ENCODE measurements around the gene CDK5R2.
"Not testable (repeated sequence)": the region's sequence is repeated elsewhere in the genome, so short reads cannot be mapped to it uniquely, and the experiment has no call there.

CDK5R2 gene

DNA sequence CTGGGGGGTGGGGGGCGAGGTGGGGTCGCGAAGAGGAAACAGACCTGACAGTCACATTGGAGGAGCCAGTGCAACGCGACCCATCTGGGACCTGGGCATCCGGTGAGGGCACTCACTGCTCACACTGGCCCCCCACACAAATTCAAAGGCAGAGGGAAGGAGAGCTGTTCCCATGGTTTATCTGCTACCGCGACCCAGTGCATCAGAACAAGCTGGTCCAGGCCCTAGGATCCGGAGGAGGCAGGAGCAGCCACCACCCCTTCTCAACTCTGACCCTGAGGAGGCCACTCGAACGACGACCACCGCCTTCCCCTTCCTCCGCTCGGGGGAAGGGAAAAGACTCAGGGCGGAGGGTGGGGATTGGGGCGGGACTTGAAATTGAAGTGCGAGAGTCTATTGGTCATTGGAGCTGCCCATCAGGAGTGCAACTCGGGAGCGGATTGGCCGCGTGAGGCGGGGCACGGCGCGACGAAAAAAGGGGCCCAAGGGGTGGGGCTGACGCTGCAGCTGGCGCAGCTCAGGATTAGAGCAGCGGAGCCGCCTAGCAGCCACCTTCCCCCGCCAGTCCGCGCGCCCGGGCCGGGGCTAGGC is at the start of gene CDK5R2:
CDK5R2 (plus strand) TSS at position 526 of the 591 bp plus-strand sequence. CDS start 155 bp downstream, outside the sequence.
- DNase-seq = peak; percentile 72

DNA sequence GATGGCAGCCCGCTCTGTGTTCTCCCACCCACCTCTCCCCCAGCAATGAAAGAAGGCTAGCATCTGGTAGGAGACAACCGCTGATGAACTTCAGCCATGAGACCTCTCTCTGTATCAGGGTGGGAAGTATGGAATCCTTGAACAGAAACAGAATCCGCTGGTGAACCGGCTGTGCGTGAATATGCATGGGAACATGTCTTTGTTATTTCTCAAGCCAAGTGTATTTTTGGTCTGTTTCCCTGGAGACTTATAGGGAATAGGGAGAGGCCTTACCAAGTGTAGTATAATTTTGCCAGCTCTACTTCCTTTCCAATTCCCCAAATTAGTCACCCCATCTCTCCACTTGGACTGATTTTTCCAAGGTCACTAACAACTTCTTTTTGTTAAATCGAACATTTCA is 48.7 kb upstream of the CDK5R2 start:
- DNase-seq = no peak

DNA sequence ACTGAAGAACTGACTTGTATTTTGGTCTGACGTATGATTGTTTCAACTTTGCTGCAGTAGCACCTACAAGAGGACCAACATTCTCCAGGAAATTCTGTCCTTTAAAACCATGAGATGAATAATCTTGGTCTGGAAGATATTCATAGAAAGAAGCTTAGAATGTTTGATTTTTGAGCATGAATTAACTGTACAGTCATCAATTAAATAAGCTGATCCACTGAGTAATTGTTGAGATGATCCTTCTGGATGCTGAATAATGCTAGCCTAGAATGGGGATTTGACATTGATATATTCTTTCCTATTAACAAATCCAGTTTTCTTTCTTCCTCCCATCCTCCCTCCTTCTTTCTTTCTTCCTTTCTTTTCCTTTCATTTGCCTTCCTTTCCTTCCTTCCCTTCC is 39.0 kb upstream of the CDK5R2 start:
- DNase-seq = no peak

DNA sequence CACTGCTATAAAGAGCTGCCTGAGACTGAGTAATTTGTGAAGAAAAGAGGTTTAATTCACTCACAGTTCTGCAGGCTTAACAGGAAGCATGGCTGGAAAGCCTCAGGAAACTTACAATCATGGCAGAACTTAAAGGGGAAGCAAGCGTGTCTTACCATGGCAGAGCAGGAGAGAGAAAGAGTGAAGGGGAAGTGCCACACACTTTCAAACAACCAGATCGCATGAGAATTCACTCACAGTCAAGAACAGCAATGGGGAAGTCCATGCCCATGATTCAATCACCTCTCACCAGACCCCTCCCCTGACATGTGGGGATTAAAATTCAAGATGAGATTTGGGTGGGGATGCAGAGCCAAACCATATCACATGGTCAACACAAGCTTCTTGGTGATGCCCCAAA is 34.7 kb upstream of the CDK5R2 start:
- DNase-seq = no peak

DNA sequence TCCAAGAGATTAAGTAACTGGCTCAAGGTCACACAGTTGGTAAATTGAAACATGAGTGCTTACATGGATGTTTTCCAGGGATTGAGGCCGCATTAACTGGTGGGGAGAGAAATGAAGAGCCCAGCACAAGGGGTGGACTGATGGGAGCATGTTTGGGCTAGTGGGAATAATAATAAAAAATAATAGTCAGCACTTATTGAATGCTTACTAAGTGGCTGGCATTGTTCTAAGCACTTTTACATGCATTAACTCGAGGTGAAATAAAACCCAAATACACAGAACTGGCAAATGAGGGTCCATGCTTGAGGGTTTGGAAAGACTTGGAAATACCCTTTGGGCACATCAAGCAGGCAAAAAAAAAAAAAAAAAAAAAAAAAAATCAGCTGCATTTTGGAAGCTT is 34.0 kb upstream of the CDK5R2 start:
- DNase-seq = no peak

DNA sequence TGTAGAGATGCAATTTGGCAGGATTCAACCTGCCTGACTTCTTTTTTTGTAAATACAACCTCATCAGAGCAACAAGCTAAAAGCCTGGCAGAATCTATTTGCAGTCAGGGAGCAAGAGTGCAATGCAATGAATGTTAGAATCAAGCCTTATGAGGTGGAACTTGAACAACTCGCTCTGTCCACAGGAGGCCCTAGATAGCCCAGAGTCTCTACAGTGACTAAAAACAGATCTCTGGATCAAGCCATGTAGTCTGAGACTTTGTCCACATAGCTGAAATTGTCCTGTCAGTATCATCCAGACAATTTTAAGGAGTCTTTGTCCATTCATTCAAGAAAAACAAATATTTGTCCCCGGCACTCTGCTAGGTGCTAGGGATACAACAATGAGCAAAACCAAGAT is 32.0 kb upstream of the CDK5R2 start:
- DNase-seq = no peak

DNA sequence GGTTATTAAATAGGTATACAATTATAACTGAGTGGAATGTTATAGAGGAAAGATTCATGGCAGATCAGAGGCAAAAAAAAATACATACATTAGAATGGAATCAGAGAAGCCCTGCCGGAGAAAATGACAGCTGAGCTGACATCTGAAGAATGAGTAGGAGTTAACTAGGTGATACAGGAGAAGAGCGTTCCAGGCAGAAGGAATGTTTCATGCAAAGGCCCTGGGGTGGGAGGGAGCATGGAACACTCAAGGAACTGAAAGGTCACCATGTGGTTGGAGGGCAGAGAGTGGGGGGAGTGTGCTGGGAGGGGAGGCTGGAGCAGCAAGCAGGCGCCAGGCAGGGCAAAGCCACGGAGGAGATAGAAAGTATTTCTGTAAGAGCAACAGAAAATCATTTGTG is 31.6 kb upstream of the CDK5R2 start:
- DNase-seq = no peak

DNA sequence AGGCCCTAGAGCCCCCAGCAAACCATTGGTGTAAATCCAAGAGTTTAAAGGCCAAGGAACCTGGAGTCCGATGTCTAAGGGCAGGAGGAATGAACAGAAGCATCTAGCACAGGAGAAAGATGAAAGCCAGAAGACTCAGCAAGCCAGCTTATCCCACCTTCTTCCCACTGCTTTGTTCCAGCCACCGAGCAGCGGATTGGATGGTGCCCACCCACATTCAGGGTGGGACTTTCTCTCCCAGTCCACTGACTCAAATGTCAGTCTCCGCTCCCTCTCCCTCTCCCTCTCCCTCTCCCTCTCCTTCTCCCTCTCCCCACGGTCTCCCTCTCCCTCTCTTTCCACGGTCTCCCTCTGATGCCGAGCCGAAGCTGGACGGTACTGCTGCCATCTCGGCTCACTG is 29.0 kb upstream of the CDK5R2 start:
- DNase-seq = not testable (repeated sequence)

DNA sequence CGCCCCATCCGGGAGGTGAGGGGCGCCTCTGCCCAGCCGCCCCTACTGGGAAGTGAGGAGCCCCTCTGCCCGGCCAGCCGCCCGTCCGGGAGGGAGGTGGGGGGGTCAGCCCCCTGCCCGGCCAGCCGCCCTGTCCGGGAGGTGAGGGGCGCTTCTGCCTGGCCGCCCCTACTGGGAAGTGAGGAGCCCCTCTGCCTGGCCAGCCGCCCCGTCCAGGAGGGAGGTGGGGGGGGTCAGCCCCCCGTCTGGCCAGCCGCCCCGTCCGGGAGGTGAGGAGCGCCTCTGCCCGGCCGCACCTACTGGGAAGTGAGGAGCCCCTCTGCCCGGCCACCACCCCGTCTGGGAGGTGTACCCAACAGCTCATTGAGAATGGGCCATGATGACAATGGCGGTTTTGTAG is 27.7 kb upstream of the CDK5R2 start:
- not testable (repeated sequence) for DNase-seq

DNA sequence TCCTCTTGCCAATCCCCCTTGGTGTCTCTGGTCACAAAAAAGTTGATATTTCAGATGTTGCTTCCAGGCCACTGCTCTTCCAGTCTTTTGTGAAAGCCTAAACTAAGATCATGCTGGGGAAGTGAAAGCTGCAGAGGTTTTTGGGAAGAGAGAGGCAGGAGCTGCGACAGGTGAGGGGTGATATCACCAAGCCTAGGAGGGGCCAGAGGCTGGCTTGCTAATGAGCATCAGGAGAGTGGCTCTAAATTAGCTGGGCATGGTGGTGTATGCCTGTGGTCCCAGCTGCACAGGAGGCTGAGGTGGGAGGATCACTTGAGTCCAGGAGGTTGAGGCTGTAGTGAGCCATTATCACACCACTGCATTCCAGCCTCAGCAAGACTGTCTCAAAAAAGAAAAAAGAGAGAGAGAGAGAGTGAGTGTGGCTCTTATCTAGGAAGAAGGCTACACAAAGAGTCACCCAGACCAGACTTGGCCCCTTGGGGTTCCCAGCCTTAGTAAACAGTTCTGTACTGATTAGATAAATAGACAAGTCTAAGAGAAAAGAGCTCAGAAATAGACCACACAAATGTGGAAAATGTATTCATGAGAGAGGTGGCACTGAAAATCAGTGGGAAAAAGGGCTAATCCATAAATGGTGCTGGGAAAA is 14.6 kb upstream of the CDK5R2 start:
- no peak for DNase-seq

DNA sequence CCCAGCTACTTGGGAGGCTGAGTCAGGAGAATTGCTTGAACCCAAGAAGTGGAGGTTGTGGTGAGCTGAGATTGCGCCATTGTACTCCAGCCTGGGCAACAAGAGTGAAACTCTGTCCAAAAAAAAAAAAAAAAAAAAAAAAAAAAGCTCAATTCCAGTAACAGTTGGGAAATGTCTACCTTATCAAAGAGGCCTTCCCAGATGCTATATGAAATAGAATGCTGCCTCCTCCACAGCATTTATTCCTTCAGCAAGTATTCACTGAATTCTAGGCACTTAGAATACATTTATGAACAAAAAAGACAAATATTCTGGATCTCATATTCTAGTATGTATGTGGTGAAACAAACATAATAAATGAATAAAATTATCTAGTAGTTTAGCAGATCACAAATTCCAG is 12.8 kb upstream of the CDK5R2 start:
- DNase-seq = no peak

DNA sequence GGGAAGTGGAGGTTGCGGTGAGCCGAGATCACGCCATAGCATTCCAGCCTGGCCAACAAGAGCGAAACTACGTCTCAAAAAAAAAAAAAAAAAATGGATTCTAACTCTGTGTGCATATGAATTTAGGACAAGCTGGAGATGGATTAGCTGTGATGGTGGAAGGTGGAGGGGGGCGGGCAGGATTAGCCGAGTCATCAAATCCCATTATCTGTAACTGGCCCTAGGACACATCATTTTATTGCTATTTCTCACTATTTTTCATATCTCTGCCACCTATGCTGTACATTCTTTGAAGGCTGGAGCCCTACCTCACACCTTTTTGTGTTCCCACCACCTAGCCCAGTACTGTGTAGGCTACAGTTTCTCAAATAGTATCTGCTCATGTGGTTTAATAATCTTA is 7.3 kb upstream of the CDK5R2 start:
- DNase-seq = no peak

DNA sequence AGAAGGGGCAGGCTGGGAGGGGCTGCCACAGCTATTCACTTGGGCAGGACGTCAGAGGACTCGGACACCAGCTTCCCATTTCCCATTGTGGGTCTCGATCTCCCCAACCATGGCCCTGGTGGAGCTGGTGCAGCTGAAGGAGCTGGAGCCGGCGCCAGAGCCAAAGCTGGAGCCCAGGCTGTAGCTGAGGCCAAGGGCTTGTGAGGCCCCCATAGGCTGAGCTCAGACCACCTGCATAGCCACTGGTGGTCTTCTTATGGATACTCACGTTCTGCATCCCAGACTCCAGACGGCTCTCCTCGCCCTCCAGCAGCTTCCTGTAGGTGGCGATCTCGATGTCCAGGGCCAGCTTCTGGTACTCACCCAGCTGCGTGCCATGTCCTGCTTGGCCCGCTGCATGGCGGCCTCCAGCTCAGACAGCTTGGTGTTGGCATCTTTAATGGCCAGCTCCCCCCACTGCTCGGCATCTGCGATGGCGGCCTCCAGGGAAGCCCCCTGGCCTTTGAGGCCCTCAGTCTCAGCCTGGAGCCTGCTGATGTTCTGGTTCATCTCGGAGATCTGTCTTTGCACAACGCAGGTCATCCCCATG is 6.0 kb upstream of the CDK5R2 start:
- DNase-seq = no peak

DNA sequence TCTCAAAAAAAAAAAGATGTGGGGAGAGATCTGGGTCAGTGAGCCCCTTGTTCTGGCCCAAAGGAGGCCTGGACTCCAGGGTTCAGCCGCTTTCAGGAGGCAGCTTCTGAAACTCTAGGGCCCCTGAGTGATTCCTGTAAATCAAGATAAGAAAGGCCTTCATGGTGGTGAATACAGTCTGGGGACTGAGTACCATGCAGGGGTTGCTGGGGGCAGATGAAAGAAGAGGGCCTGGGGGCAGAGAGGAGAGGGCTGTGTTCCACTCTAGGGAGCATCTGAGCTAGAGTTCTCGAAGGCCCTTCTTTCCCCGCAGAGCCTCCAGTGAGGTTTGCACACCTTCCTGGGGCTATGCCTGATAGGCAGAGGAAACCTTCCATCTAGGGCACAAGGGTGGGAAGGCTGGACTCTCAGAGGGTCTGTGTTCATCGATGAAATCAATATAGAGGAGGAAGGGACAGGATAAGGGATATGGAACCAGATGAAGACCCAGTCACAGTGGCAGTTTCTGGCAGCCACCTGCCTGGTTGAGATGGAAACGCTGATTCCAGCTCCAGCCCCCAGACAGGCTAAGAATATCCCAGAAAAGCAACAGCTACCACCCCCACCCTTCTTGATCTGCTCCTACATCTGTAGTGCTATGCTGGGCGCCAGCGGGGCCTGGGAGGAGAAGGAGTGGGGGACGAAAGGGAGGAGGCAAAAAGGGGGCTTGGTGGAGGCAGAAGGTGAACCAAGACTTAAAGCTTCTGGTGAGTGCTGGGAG is 4.7 kb upstream of the CDK5R2 start:
- DNase-seq = no peak

DNA sequence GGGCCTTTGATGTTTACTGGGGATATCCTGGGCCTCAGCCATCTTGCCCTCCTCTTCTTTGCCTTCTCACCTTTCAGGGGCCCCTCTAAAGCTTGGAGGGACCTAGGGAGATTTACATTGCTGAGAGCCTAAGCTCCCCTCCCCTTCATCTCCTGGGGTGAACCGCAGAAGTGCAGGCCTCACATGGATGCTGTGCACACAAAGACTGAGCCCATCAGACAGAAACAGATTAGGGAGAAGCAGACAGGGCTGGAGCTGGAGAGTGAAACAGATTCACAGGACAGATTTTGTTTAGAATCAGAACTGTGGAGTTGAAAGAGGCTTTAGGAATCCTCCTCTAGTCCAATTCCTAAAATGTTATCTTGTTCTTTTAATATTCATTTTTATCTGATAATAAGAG is 3.4 kb upstream of the CDK5R2 start:
- no peak for DNase-seq

DNA sequence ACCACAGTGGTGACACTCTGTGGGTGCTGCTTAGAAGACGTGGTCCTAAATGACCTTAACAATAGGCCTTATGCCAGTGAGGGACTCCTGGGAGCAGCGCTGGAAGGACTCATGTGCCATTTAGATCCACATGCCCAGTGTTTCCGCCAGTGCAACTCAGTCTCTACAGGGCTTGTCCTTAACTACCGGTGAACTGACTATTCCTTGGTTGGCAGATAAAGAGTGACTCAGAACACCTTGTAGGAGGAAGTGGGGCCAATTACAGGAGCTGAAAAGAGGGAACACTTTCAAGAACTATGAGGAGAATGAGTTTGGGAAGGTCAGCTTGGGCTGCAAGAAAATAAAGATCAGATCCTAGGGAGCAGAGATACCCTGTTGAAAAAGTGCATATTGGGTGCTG is 1.8 kb upstream of the CDK5R2 start:
- DNase-seq = no peak

DNA sequence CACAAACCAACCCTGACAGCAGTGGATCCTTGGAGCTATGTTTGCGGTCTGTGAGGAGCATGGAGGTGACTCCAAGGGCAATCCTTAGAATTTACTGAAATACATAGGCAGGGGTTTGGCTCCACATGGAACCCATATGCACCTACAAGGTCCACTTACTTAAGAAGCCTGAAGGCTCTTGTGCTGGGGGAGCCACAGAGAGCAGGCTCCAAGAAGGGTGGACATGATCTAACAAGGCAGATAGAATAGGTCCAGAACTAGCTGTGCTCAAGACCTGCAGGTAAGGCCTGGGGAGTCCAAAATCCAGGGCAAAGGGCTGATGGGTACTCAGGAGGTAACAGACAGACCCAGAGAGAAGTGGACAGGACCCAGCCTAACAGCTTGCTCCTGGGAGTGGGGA is 1.2 kb upstream of the CDK5R2 start:
- DNase-seq = no peak

DNA sequence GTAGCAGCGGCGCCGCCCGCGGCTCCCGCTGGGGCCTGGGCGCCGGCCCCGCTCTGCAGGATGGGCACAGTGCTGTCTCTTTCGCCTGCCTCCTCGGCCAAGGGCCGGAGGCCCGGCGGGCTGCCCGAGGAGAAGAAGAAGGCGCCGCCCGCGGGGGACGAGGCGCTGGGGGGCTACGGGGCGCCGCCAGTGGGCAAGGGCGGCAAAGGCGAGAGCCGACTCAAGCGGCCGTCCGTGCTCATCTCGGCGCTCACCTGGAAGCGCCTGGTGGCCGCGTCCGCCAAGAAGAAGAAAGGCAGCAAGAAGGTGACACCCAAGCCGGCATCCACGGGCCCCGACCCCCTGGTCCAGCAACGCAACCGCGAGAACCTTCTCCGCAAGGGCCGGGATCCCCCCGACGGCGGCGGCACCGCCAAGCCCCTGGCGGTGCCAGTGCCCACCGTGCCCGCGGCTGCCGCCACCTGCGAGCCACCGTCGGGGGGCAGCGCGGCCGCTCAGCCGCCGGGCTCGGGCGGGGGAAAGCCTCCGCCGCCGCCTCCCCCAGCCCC is 369 bp downstream of the CDK5R2 start:
- DNase-seq = no peak

DNA sequence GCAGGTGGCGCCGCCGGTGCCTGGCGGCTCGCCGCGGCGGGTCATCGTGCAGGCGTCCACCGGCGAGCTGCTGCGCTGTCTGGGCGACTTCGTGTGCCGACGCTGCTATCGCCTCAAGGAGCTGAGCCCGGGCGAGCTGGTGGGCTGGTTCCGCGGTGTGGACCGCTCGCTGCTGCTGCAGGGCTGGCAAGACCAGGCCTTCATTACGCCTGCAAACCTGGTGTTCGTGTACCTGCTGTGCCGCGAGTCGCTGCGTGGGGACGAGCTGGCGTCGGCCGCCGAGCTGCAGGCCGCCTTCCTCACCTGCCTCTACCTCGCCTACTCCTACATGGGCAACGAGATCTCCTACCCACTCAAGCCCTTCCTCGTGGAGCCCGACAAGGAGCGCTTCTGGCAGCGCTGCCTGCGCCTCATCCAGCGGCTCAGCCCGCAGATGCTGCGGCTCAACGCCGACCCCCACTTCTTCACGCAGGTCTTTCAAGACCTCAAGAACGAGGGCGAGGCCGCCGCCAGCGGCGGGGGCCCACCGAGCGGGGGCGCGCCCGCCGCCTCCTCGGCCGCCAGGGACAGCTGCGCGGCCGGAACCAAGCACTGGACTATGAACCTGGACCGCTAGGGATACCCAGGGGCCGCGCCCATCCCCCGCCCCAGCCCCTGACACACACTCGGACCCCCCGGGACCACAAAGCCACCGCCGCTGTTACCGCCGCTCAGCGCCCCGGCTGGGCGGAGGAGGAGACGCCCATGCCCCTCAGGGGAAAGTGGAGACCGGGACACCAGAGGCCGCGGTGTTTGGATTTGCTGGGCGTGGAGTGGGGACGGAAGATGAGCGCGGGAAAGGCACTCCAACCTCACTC is 1.1 kb downstream of the CDK5R2 start:
- DNase-seq = no peak

DNA sequence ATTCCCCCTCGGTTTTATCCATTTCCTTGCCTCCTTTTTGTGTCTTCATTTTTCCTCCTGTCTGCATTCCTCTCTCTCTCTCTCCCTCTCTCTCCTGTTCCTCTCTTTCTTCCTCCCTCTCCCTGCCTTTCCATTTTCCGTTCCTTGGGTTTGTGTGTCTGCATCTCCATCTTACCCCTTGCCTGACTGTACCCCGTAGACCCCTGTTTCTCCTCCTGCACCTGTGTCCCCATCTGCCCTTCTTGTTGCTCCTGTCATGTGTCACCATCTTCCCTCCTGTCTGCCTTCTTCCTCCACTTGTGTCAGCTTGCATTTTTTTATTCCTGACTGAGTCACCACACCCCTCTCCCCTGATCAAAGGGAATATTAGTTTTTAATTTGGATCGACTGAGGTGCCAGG is 1.8 kb downstream of the CDK5R2 start:
- no peak for DNase-seq

DNA sequence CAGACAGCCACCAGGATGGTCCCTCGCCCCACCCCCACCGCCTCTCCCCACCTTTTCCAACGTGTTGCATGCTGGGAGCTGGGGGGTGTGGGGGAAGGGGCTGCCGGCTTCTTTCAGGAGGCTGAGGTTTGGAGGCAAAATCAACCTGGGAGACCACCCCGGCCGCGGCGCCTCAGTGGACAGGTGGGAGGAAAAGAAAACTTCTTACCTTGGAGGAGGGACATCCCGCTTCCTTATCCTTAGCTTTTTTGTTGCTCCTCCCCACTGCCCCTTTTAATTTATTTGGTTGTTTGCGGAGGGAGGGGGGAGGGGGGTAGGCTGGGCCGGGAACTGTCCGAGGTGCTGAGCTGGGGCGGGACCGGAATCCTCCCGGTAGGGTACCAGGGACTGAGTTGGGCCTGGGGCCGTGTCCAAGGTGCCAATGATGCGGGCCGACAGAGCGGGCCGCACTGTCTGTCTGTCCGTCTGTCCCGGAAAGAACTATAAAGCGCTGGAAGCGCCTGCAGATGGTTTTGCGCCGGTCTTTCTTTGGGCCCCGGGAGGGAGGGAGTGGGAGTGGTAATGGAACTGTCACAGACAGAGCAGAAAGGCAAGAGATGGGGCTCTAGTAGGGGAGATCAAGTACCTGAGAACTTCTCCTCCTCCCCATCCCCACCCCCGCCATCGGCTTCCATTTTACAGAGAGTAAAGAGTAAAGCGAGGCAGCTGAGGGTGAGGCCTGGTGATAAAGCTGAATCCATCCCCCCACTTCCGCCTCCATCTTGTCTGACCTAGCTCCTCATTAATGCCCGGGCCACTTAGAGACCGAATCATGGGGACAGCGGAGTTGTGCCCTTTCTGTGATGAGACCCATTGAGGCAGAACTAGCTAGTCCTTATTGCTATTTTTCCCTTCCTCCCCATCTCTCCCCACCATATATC is 2.4 kb downstream of the CDK5R2 start:
- DNase-seq = no peak
